Measurements from ENCODE around the gene SPOPL. TPM values are rescaled to one million over a fixed set of nuclear protein-coding genes. Genes with fewer than 3 reads are reported as not detected.

The SPOPL gene
- total and polyA plus RNA-seq, 8 donors = 3.1 to 60.0 (median 9.6) TPM

GRCh38 chr2:138497294-138497693 lies 4.3 kb upstream of the SPOPL start:
- Histone ChIP-seq H3K27ac (no peak overlapping the region), H3K4me3 (no peak overlapping the region), H3K9me3 (no peaks in the 10 kb centered on the region), H3K36me3 (peaks cover 0 to 11% (median 4%) of the 10 kb centered on the region in 4 donors), H3K27me3 (no peaks in the 10 kb centered on the region), H3K4me1 (peaks cover 9 to 15% (median 12%) of the 10 kb centered on the region in 4 donors)
- intact Hi-C loops (cut with DNase I; ENCODE audit: low total_unique reads) = no loop called here
- no peak for DNase-seq
- TF ChIP-seq CTCF (IDR thresholded peaks at IDR 0.05) (no peak), EP300 (IDR thresholded peaks at IDR 0.05) (no peak), POLR2A (IDR thresholded peaks at IDR 0.05) (no peak), POLR2AphosphoS5 (IDR thresholded peaks at IDR 0.05) (no peak)
- WGBS, 5 donors = 96 to 100% (median 99%) methylated on average over 4 of the region's 4 CpGs

- H3K4me1 ChIP-seq = peaks cover 17 to 35% (median 26%) of the 10 kb centered on the region in 4 donors
- H3K27me3 ChIP-seq = no peaks in the 10 kb centered on the region
- DNase-seq = no peak
- 53 to 69% (median 61%) methylated on average over 4 of the region's 4 CpGs for WGBS, 5 donors
- no peaks in the 10 kb centered on the region for H3K9me3 ChIP-seq
- H3K27ac ChIP-seq = no peak overlapping the region
- TF ChIP-seq POLR2AphosphoS5 (IDR thresholded peaks at IDR 0.05) (no peak), EP300 (IDR thresholded peaks at IDR 0.05) (no peak), CTCF (IDR thresholded peaks at IDR 0.05) (no peak), POLR2A (IDR thresholded peaks at IDR 0.05) (no peak)
- H3K36me3 ChIP-seq = peaks cover 0 to 11% (median 4%) of the 10 kb centered on the region in 4 donors
- H3K4me3 ChIP-seq = no peak overlapping the region
- intact Hi-C loops (cut with DNase I; ENCODE audit: low total_unique reads) = no loop called here
Observed at GRCh38 chr2:138499684-138500083, 1.9 kb upstream of the SPOPL start.

GRCh38 chr2:138500592-138501424 lies 762 bp upstream of the SPOPL start:
- peaks cover 0 to 8% (median 2%) of the 10 kb centered on the region in 4 donors for H3K36me3 ChIP-seq
- WGBS, 5 donors = 41 to 49% (median 43%) methylated on average over 20 of the region's 20 CpGs
- no peaks in the 10 kb centered on the region for H3K9me3 ChIP-seq
- H3K27me3 ChIP-seq = no peaks in the 10 kb centered on the region
- TF ChIP-seq EP300 (IDR thresholded peaks at IDR 0.05) (no peak), POLR2AphosphoS5 (IDR thresholded peaks at IDR 0.05) (no peak), CTCF (IDR thresholded peaks at IDR 0.05) (no peak), POLR2A (IDR thresholded peaks at IDR 0.05) (no peak)
- peak overlapping the region; percentile 90 to 95 (median 94) for H3K27ac ChIP-seq
- DNase-seq = no peak
- peak overlapping the region; percentile 90 to 96 (median 90) for H3K4me3 ChIP-seq
- intact Hi-C loops (cut with DNase I; ENCODE audit: low total_unique reads) = no loop called here
- H3K4me1 ChIP-seq = peaks cover 22 to 46% (median 36%) of the 10 kb centered on the region in 4 donors

GRCh38 chr2:138502255-138503086 lies 901 bp downstream of the SPOPL start:
- H3K4me3 ChIP-seq = peak overlapping the region; percentile 90 to 96 (median 90)
- intact Hi-C loops (cut with DNase I; ENCODE audit: low total_unique reads) = no loop called here
- DNase-seq = peak in 1 of 2 donors; percentile 27
- no peaks in the 10 kb centered on the region for H3K9me3 ChIP-seq
- H3K27ac ChIP-seq = peak overlapping the region; percentile 92 to 97 (median 95)
- no peaks in the 10 kb centered on the region for H3K27me3 ChIP-seq
- no peaks in the 10 kb centered on the region for H3K36me3 ChIP-seq
- WGBS, 5 donors = 1 to 2% (median 1%) methylated on average over 25 to 26 of the region's 26 CpGs
- H3K4me1 ChIP-seq = peaks cover 34 to 62% (median 48%) of the 10 kb centered on the region in 4 donors
- TF ChIP-seq POLR2A (IDR thresholded peaks at IDR 0.05) (no peak), CTCF (IDR thresholded peaks at IDR 0.05) (no peak), POLR2AphosphoS5 (IDR thresholded peaks at IDR 0.05) (no peak), EP300 (IDR thresholded peaks at IDR 0.05) (no peak)
